Tibial artery (tissue), 4 donors: ENCODE measurements around the gene PCGF5.
A peak's percentile ranks its signal among the peaks of the same experiment; 100 is the strongest.

Experiments used
- DNase-seq, 2 donors: peaks; one replicate each; pipeline ENCODE4 v3.0.0-alpha.2; 2019
- H3K27ac ChIP-seq, 2 donors: fragments of 200-600 bp; sonication (generic) in 1 of 2; 1 replicate in 1 of 2; 2 replicates in 1 of 2; pipeline ENCODE4 v1.5.1; 2018 to 2019; ENCODE audit warnings: mild to moderate bottlenecking in 1 of 2
- H3K27me3 ChIP-seq, 2 donors: fragments of 200-600 bp; sonication (generic) in 1 of 2; one replicate each; pipeline versions ENCODE4 v1.5.1 to v1.6.0; 2016 to 2019
- H3K36me3 ChIP-seq, 3 donors: fragments of 200-600 bp; sonication (generic) in 2 of 3; one replicate each; pipeline ENCODE4 v1.5.1; 2016 to 2019; ENCODE audit warnings: mild to moderate bottlenecking in 2 of 3
- H3K4me1 ChIP-seq, 4 donors: fragments of 200-600 bp; sonication (generic) in 2 of 4; 1 replicate in 3 of 4; 2 replicates in 1 of 4; pipeline ENCODE4 v1.5.1; 2016 to 2019
- H3K4me3 ChIP-seq, 2 donors: fragments of 200-600 bp; sonication (generic) in 1 of 2; 1 replicate in 1 of 2; 2 replicates in 1 of 2; pipeline ENCODE4 v1.5.1; 2018 to 2019; ENCODE audit warnings: mild to moderate bottlenecking in 2 of 2
- H3K9me3 ChIP-seq, 3 donors: fragments of 200-600 bp; sonication (generic) in 1 of 3; one replicate each; pipeline ENCODE4 v1.5.1; 2016 to 2019
- intact Hi-C: fragments of 100-400 bp; cut with DNase I; formaldehyde crosslinking; loops from one replicate; pipeline ENCODE4 v1.15.0; 2023; ENCODE audit warnings: low total_unique reads
- TF ChIP-seq, protein P1 (sequence below), 2 experiments: fragments of 200-600 bp in 1 of 2; fragments of 450-650 bp in 1 of 2; IDR thresholded peaks; one replicate each; pipeline ENCODE4 v1.5.1; 2017 to 2019; ENCODE audit warnings: antibody characterized with exemption in 2 of 2, mild to moderate bottlenecking in 1 of 2, moderate library complexity in 1 of 2

Gene PCGF5

DNA sequence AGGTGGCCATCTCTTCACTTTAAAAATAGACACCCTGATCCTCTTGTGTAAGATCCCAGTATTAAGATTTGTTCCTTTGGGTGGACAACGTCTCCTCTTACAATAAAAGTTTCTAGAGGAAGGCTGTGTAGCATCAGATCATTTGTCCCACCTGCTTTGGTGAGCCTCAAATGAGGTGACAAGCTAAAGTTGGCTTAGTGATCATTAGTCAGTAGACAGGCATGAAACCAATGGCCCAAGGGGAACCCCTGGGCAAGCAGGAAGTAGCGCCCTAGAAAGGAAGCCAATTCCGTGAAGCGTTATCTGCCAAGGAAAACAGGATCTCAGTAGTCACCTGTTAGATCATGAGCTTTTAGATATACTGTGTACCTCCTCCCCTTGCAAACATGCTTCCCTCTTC lies 66.8 kb downstream of the PCGF5 start:
- DNase-seq = no peak
- intact Hi-C loops = no loop called here
- no peaks in the 10 kb centered on the region for H3K9me3 ChIP-seq
- H3K27ac ChIP-seq = peak overlapping the region; percentile 37 to 58
- TF ChIP-seq, protein P1, sequence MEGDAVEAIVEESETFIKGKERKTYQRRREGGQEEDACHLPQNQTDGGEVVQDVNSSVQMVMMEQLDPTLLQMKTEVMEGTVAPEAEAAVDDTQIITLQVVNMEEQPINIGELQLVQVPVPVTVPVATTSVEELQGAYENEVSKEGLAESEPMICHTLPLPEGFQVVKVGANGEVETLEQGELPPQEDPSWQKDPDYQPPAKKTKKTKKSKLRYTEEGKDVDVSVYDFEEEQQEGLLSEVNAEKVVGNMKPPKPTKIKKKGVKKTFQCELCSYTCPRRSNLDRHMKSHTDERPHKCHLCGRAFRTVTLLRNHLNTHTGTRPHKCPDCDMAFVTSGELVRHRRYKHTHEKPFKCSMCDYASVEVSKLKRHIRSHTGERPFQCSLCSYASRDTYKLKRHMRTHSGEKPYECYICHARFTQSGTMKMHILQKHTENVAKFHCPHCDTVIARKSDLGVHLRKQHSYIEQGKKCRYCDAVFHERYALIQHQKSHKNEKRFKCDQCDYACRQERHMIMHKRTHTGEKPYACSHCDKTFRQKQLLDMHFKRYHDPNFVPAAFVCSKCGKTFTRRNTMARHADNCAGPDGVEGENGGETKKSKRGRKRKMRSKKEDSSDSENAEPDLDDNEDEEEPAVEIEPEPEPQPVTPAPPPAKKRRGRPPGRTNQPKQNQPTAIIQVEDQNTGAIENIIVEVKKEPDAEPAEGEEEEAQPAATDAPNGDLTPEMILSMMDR (IDR thresholded peaks at IDR 0.05) = no peak
- H3K4me3 ChIP-seq = no peak overlapping the region
- H3K4me1 ChIP-seq = peaks cover 0 to 45% (median 13%) of the 10 kb centered on the region in 4 donors
- no peaks in the 10 kb centered on the region for H3K27me3 ChIP-seq
- peaks cover 0 to 10% (median 2%) of the 10 kb centered on the region in 3 donors for H3K36me3 ChIP-seq

DNA sequence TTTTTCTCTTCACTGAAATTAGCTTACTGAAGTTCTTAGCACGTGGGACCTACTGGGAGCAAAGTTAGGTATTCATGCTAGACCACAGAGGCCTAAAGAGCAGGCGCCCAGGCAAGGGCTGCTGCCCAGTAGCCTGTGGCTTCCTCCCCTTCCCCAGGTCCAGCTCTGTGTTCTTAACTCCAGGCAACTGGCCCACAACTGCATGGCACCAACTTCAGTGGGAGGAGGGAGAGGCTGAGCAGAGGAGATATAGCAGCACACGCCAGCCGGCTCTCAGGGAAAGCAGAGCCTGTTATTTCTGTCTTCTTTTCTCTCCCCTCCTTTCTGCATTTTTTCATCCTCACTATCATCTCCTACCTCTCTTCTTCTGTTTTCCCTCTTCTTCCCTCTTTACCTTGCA lies 67.4 kb downstream of the PCGF5 start:
- intact Hi-C loops = no loop called here
- Histone ChIP-seq H3K9me3 (no peaks in the 10 kb centered on the region), H3K4me1 (peaks cover 0 to 45% (median 13%) of the 10 kb centered on the region in 4 donors), H3K27me3 (no peaks in the 10 kb centered on the region), H3K4me3 (no peak overlapping the region), H3K36me3 (peaks cover 0 to 10% (median 0%) of the 10 kb centered on the region in 3 donors), H3K27ac (peak overlapping the region; percentile 37 to 58)
- no peak for DNase-seq
- TF ChIP-seq, protein P1 (IDR thresholded peaks at IDR 0.05) = no peak

DNA sequence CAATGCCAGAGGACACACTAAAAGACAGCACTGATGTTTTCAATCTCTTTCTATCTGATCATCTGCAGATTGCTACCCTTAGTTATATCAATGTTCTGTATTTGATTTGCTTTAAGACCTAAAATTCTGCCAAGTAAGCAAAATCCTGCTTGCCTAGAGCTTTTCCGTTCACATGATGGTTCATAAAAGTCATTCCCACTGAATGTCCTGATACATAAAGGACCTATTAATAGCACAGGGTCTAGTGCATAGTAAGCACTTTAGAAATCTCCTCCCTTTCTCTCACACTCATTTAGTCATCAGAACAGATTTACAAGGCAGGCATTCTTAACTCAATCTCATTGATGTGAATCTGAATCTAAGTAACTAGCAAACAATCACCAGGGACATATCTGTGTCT lies 68.8 kb downstream of the PCGF5 start:
- no peak for DNase-seq
- no peaks in the 10 kb centered on the region for H3K27me3 ChIP-seq
- H3K4me3 ChIP-seq = no peak overlapping the region
- intact Hi-C loops = no loop called here
- TF ChIP-seq, protein P1 (IDR thresholded peaks at IDR 0.05) = no peak
- no peaks in the 10 kb centered on the region for H3K9me3 ChIP-seq
- H3K27ac ChIP-seq = no peak overlapping the region
- H3K4me1 ChIP-seq = peaks cover 0 to 45% (median 13%) of the 10 kb centered on the region in 4 donors
- H3K36me3 ChIP-seq = peaks cover 0 to 10% (median 0%) of the 10 kb centered on the region in 3 donors

DNA sequence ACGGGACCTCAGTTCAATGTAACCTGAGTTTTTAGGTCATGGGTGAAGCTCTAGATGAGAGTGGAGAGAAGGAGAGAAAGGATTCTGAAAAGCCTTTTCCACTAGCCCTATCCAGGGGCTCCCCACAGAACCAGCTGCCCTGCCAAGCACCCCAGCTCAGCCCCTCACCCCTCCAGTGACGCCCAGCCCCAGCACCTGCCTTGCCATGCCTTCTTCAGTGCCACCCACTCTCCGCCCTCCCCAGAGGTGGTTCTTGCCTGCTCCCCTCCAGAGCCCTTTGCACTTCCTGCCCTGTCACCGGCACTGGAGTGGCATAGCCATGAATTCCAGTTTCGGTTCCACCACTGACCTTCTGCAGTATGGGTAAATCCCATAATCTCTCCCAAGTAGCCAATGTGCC lies 70.1 kb downstream of the PCGF5 start:
- Histone ChIP-seq H3K4me1 (peaks cover 0 to 40% (median 13%) of the 10 kb centered on the region in 4 donors), H3K9me3 (no peaks in the 10 kb centered on the region), H3K36me3 (no peaks in the 10 kb centered on the region), H3K27ac (no peak overlapping the region), H3K27me3 (no peaks in the 10 kb centered on the region), H3K4me3 (no peak overlapping the region)
- DNase-seq = no peak
- intact Hi-C loops = loop anchor here (10.0 kb wide), 1 partner anchor 94 kb away; no protein-coding TSS in a partner anchor
- TF ChIP-seq, protein P1 (IDR thresholded peaks at IDR 0.05) = no peak

DNA sequence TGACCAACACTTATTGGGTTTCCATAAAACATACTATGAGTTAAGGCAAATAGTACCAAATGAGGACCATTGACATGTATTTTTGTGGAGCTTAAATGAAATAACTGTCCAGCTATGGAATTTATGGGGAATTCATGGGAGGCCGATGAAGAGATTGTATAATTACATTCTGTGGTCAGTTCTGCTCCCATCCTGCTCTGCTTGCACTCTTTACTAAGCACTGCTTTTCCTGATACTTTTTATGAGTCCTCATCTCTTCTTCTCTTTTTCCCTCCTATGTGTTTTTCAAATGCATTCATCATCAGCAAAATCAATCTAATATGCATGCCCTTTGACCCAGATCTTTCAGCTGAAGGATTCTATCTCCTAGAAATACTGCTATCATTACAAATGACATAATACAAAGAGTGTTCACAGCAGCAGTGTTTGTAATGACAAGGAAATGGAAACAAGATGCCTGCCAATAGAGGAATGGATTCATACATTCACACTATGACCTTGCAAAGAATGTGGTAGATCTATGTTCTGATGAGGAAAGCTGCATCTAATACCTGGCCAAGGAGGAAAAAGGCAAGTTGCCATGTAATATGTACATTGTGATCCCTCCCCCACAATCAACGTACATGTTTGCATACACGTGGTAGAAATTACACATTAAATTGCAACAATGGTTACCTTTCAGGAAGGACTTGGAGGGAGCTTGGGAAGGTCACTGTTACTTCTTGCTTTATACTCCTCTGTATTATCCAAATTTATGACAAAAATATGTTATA lies 73.9 kb downstream of the PCGF5 start:
- Histone ChIP-seq H3K4me3 (no peak overlapping the region), H3K9me3 (no peaks in the 10 kb centered on the region), H3K27ac (no peak overlapping the region), H3K36me3 (no peaks in the 10 kb centered on the region), H3K4me1 (peaks cover 0 to 11% (median 5%) of the 10 kb centered on the region in 4 donors), H3K27me3 (no peaks in the 10 kb centered on the region)
- TF ChIP-seq, protein P1 (IDR thresholded peaks at IDR 0.05) = no peak
- intact Hi-C loops = loop anchor here (10.0 kb wide), 1 partner anchor 90 kb away; no protein-coding TSS in a partner anchor
- no peak for DNase-seq
